GM10248 (cell line): ENCODE results near the gene TMEM120B.
"Not testable (repeated sequence)": the region's sequence is repeated elsewhere in the genome, so short reads cannot be mapped to it uniquely, and the experiment has no call there.

ENCODE experiments used
- CTCF ChIA-PET: fragments of 300-600 bp; sonication (Branson Sonifier 250); formaldehyde crosslinking; extraction: SDS; loops from one replicate; lab custom pipeline; 2021; ENCODE audit warnings: antibody characterized with exemption; lab: Yijun Ruan, JAX
- POLR2A ChIA-PET: fragments of 350-650 bp; sonication (Branson Sonifier 250); formaldehyde crosslinking; extraction: SDS; loops from one replicate; lab custom pipeline; 2020; ENCODE audit warnings: antibody characterized with exemption; lab: Yijun Ruan, JAX
- DNase-seq: peaks from one replicate; pipeline ENCODE4 v3.0.0; 2012; ENCODE audit errors: extremely low spot score
- CTCF ChIP-seq: IDR thresholded peaks from 2 replicates; pipeline ENCODE4 v1.5.1; 2012; ENCODE audit warnings: mild to moderate bottlenecking, low read depth; ENCODE audit errors: extremely low read depth, missing control alignments, control extremely low read depth

TMEM120B gene

DNA sequence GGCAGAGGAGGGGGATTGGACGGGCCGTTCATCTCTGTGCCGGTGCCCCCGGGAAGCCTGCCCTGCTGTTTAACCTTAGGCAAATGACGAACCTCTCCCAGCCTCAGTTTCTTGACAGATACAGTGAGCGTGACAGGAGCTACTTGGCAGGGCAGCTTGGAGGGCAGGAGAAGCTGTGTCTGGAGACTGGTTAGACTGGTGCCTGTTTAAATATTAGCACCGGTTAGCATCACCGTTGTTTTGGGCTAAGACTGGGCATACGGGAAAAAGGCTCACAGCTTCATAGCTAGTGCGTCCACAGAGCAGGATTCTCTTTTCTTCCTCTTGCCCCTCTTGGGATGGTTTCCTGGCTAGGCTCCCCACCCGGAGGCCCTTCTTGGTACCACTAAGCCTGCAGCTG, 42.3 kb downstream of the TMEM120B start:
- no peak for DNase-seq
- TF ChIP-seq CTCF: no peak
- POLR2A ChIA-PET: no interaction called here
- CTCF ChIA-PET: interaction anchor here (1.0 kb wide), 1 partner anchor 18 kb away, joined by 3 read pairs; no protein-coding TSS in a partner anchor

- ChIA-PET POLR2A (interaction anchor here (0.6 kb wide), 1 partner anchor 245 kb away, joined by 7 read pairs; no protein-coding TSS in a partner anchor), CTCF (interaction anchor here (0.7 to 2.0 kb wide), 5 partner anchors 10 to 39 kb away, joined by 3 to 5 read pairs (median 3); no protein-coding TSS in a partner anchor)
- no peak for DNase-seq
- TF ChIP-seq CTCF: no peak
Observed at GRCh38 chr12:121755591-121755990, 43.0 kb downstream of the TMEM120B start.

DNA sequence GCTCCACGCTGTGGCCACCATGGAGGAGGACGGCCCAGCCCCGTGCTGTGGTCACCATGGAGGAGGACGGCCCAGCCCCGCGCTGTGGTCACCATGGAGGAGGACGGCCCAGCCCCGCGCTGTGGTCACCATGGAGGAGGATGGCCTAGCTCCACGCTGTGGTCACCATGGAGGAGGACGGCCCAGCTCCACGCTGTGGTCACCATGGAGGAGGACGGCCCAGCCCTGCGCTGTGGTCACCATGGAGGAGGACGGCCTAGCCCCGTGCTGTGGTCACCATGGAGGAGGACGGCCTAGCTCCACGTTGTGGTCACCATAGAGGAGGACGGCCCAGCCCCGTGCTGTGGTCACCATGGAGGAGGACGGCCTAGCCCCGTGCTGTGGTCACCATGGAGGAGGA, 46.0 kb downstream of the TMEM120B start:
- CTCF ChIA-PET: interaction anchor here (1.9 to 7.5 kb wide), 2 partner anchors 16 to 17 kb away, joined by 4 to 49 read pairs; no protein-coding TSS in a partner anchor
- DNase-seq, POLR2A ChIA-PET: not testable (repeated sequence)

DNA sequence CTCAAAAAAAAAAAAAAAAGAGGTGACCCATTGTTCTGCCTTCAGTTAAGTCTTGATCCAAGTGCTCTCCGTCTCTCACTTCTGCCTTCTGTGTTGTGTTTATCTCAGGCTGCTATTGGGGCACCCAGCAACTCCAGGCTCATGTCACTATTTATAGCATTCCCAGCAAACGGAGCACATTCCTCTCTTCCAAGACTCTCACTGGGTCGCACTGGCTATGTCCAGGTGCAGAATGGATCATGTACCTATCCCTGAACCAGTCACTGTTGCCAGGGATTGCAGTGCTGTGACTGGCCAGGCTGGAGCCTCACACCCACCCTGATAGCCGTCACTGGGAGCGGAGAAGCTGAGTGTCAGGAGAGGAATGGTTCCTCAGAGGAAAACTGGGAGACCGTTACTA, 49.7 kb downstream of the TMEM120B start:
- CTCF ChIA-PET: interaction anchor here (1.0 to 7.5 kb wide), 4 partner anchors 13 to 50 kb away, joined by 3 to 49 read pairs (median 4); partner anchors contain the start of gene TMEM120B
- no peak for DNase-seq
- POLR2A ChIA-PET: no interaction called here
- no peak for TF ChIP-seq CTCF

DNA sequence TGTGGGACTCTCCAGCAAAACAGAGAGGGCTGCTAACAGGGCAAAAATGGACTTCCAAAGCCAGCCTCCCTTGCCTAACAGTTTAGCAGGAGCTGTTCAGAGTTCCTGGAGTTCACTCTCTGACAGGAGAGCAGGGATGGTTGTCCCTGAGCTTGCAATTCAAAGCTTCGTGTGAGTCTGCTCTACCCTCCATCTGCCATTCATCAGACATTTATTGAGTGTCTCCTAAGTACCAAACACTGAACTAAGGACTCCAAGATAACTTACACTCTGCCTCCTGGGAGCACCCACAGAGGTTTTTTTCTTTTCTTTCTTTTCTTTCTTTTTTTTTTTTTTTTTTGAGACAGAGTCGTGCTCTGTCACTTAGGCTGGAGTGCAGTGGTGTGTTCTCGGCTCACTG, 52.3 kb downstream of the TMEM120B start:
- DNase-seq: no peak
- ChIA-PET POLR2A (interaction anchor here (0.6 kb wide), 2 partner anchors 41 to 214 kb away, joined by 6 to 10 read pairs; no protein-coding TSS in a partner anchor), CTCF (interaction anchor here (1.0 to 7.5 kb wide), 6 partner anchors 9 to 47 kb away, joined by 3 to 49 read pairs (median 4); partner anchors contain the start of gene RHOF)
- TF ChIP-seq CTCF: no peak

DNA sequence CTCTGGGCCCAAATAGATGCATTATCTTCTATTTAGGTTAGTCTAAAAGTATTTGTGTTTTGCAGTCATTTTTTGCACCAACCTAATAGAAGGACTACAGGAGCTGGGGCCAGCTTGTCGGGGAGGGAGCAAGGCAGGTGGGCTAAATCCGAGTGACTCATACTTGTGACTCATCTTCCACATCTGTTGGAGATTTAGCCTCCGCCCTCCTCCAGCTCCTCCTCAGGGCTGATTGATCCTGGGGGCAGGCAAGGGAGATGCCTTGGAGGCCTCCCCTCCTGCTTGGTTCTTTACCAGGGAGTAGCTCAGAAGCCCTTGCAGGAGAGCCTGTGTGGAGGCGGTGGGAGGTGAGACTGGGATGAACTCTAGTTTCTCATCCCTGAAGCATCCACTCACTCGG, 53.0 kb downstream of the TMEM120B start:
- DNase-seq: no peak
- no peak for TF ChIP-seq CTCF
- POLR2A ChIA-PET: interaction anchor here (0.5 to 0.6 kb wide), 2 partner anchors 9 to 215 kb away, joined by 3 to 10 read pairs; no protein-coding TSS in a partner anchor
- CTCF ChIA-PET: interaction anchor here (1.0 to 23.3 kb wide), 5 partner anchors 10 to 47 kb away, joined by 3 to 533 read pairs (median 5); partner anchors contain the start of gene RHOF
